GM23338 (cell line): ENCODE results near the gene RBM42. TPM values are rescaled to one million over a fixed set of nuclear protein-coding genes. Genes with fewer than 3 reads are reported as not detected.

Source experiments
- ATAC-seq: fragments of 200-7000 bp; cut with Tn5 transposase; 3 replicates; pipeline ENCODE4 v1.9.1; 2020
- DNase-seq: peaks from one replicate; pipeline ENCODE4 v3.0.0-alpha.2; 2015; ENCODE audit warnings: low spot score
- H2AFZ ChIP-seq: fragments of 200-600 bp; sonication (generic); 2 replicates; pipeline ENCODE4 v1.8.0; 2016; ENCODE audit warnings: antibody characterized with exemption, mild to moderate bottlenecking, moderate library complexity
- H3F3A ChIP-seq: fragments of 200-600 bp; sonication (generic); replicated peaks from 2 replicates; pipeline ENCODE4 v1.8.0; 2017; ENCODE audit warnings: antibody characterized with exemption, mixed run types, low read depth
- H3K27ac ChIP-seq: fragments of 200-600 bp; sonication (generic); 2 replicates; pipeline ENCODE4 v1.6.1; 2016; ENCODE audit warnings: low read depth
- H3K27me3 ChIP-seq: fragments of 200-600 bp; sonication (generic); 2 replicates; pipeline ENCODE4 v1.8.0; 2016; ENCODE audit warnings: mild to moderate bottlenecking, mixed run types, moderate library complexity; ENCODE audit not compliant: insufficient read depth
- H3K36me3 ChIP-seq: fragments of 200-600 bp; sonication (generic); 2 replicates; pipeline ENCODE4 v1.8.0; 2016; ENCODE audit warnings: mild to moderate bottlenecking; ENCODE audit not compliant: insufficient read depth
- H3K4me1 ChIP-seq: fragments of 200-600 bp; sonication (generic); 2 replicates; pipeline ENCODE4 v1.8.0; 2016; ENCODE audit warnings: mild to moderate bottlenecking, moderate library complexity; ENCODE audit not compliant: insufficient read depth
- H3K4me2 ChIP-seq: fragments of 200-600 bp; sonication (generic); 2 replicates; pipeline ENCODE4 v1.7.1; 2017; ENCODE audit warnings: mixed run types
- H3K4me3 ChIP-seq: fragments of 200-600 bp; sonication (generic); 2 replicates; pipeline ENCODE4 v1.6.1; 2016; ENCODE audit warnings: mixed run types
- H3K79me2 ChIP-seq: fragments of 200-600 bp; sonication (generic); replicated peaks from 2 replicates; pipeline ENCODE4 v1.8.0; 2017; ENCODE audit warnings: mild to moderate bottlenecking; ENCODE audit not compliant: insufficient read depth
- H3K9me2 ChIP-seq: fragments of 200-600 bp; sonication (generic); 2 replicates; pipeline ENCODE4 v1.8.0; 2017; ENCODE audit not compliant: insufficient read depth
- H4K20me1 ChIP-seq: fragments of 200-600 bp; sonication (generic); replicated peaks from 2 replicates; pipeline ENCODE4 v1.8.0; 2017; ENCODE audit warnings: mild to moderate bottlenecking; ENCODE audit not compliant: insufficient read depth
- H3K27ac Mint-ChIP-seq: 2 replicates; pipeline ENCODE4 v1.8.0; 2020; ENCODE audit warnings: inconsistent platforms, mild to moderate bottlenecking, moderate library complexity, mixed read lengths
- H3K27me3 Mint-ChIP-seq: 3 replicates; pipeline ENCODE4 v1.8.0; 2022; ENCODE audit warnings: low read depth, mild to moderate bottlenecking, moderate library complexity, mixed read lengths, inconsistent platforms; ENCODE audit not compliant: insufficient read depth, poor library complexity
- H3K36me3 Mint-ChIP-seq: 3 replicates; pipeline ENCODE4 v1.8.0; 2021; ENCODE audit warnings: low read depth, mild to moderate bottlenecking, inconsistent platforms, moderate library complexity, mixed read lengths
- H3K4me1 Mint-ChIP-seq: 3 replicates; pipeline ENCODE4 v1.8.0; 2020; ENCODE audit warnings: mild to moderate bottlenecking, inconsistent platforms, mixed read lengths
- H3K4me3 Mint-ChIP-seq: 3 replicates; pipeline ENCODE4 v1.8.0; 2021; ENCODE audit warnings: moderate library complexity, mild to moderate bottlenecking, inconsistent platforms, mixed read lengths
- H3K9me3 Mint-ChIP-seq: 3 replicates; pipeline ENCODE4 v1.8.0; 2020; ENCODE audit warnings: moderate library complexity, mild to moderate bottlenecking, inconsistent platforms, mixed read lengths
- CREB1 ChIP-seq: fragments of 250-450 bp; sonication (Bioruptor Pico); IDR thresholded peaks from 2 replicates; pipeline ENCODE4 v1.5.0; 2020; ENCODE audit warnings: low read depth, mild to moderate bottlenecking, moderate library complexity
- EZH2phosphoT487 ChIP-seq: fragments of 200-600 bp; sonication (generic); IDR thresholded peaks from one replicate; pipeline ENCODE4 v1.8.1; 2018; ENCODE audit warnings: antibody characterized with exemption; ENCODE audit not compliant: unreplicated experiment
- POLR2AphosphoS5 ChIP-seq: IDR thresholded peaks from 2 replicates; pipeline ENCODE4 v1.6.1; 2016; ENCODE audit warnings: antibody characterized with exemption, low read depth
- polyA plus RNA-seq: library from polyadenylated mRNA; unstranded; fragments of >200 nt; fragmentation: Nextera tagmentation; extraction: Ambion mirVana; gene quantifications from 2 replicates; pipeline ENCODE4 v1.2.1, GENCODE V29; 2016
- total RNA-seq: library from RNA; depleted of rRNA; stranded (reverse); fragments of >200 nt; shearing (Covaris generic); gene quantifications from 2 replicates; pipeline ENCODE4 v1.2.3, GENCODE V29; 2014
- TF ChIP-seq, protein P1 (sequence below): fragments of 250-450 bp; sonication (Bioruptor Pico); IDR thresholded peaks from 2 replicates; pipeline ENCODE4 v1.5.0; 2020; ENCODE audit warnings: mild to moderate bottlenecking, moderate library complexity
- TF ChIP-seq, protein P2 (sequence below): IDR thresholded peaks from one replicate; pipeline ENCODE4 v1.6.1; 2018; ENCODE audit warnings: antibody characterized with exemption; ENCODE audit not compliant: unreplicated experiment

RBM42 gene
- total and polyA plus RNA-seq, 2 experiments from 2014 or later: 74.7 to 82.9 TPM

DNA sequence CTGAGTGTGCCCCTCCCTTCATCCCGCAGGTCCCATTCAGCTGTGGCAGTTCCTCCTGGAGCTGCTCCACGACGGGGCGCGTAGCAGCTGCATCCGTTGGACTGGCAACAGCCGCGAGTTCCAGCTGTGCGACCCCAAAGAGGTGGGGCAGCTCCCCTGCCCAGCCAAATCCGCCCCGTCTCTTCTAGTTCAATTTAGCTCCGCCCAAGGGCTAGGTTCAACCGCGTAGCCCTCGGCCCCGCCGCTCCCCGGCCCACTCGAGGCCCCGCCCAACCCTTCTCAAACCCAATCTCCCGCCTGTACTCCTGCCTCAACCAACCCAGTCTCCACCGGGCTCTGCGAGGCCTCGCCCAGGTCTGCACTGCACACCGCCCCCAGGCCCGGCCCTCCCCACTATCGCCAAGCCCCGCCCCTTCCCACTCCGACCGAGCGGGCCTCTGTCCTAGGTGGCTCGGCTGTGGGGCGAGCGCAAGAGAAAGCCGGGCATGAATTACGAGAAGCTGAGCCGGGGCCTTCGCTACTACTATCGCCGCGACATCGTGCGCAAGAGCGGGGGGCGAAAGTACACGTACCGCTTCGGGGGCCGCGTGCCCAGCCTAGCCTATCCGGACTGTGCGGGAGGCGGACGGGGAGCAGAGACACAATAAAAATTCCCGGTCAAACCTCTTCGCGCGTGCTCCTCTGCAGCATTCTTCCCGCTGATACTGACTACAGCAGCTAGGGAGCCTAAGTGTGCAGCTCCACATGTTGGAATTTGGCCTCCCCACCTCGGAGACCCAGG lies 15.6 kb downstream of the RBM42 start:
- Histone ChIP-seq H4K20me1 (no peaks in the 10 kb centered on the region), H3K79me2 (peaks cover 10% of the 10 kb centered on the region), H3K36me3 (no peaks in the 10 kb centered on the region), H2AFZ (peak overlapping the region; percentile 93), H3K27ac (peak overlapping the region; percentile 57; the same call in 1 of the 2 replicates), H3K4me2 (peak overlapping the region; percentile 95), H3K9me2 (no peaks in the 10 kb centered on the region), H3F3A (0 out of 2 replicates have a peak, but pooled peaks cover 12% of the 10 kb centered on the region), H3K4me3 (peak overlapping the region; percentile 78), H3K4me1 (peaks cover 29% of the 10 kb centered on the region), H3K27me3 (peaks cover 27% of the 10 kb centered on the region; the same call in 1 of the 2 replicates)
- Mint-ChIP-seq H3K4me1 (peaks cover 33% of the 10 kb centered on the region), H3K27me3 (peaks cover 28% of the 10 kb centered on the region), H3K36me3 (no peaks in the 10 kb centered on the region; the same call in 2 of the 3 replicates), H3K4me3 (peak overlapping the region; percentile 83), H3K9me3 (no peaks in the 10 kb centered on the region; the same call in 2 of the 3 replicates), H3K27ac (peak overlapping the region; percentile 61; the same call in 1 of the 2 replicates)
- TF ChIP-seq CREB1: no peak
- TF ChIP-seq, protein P1, sequence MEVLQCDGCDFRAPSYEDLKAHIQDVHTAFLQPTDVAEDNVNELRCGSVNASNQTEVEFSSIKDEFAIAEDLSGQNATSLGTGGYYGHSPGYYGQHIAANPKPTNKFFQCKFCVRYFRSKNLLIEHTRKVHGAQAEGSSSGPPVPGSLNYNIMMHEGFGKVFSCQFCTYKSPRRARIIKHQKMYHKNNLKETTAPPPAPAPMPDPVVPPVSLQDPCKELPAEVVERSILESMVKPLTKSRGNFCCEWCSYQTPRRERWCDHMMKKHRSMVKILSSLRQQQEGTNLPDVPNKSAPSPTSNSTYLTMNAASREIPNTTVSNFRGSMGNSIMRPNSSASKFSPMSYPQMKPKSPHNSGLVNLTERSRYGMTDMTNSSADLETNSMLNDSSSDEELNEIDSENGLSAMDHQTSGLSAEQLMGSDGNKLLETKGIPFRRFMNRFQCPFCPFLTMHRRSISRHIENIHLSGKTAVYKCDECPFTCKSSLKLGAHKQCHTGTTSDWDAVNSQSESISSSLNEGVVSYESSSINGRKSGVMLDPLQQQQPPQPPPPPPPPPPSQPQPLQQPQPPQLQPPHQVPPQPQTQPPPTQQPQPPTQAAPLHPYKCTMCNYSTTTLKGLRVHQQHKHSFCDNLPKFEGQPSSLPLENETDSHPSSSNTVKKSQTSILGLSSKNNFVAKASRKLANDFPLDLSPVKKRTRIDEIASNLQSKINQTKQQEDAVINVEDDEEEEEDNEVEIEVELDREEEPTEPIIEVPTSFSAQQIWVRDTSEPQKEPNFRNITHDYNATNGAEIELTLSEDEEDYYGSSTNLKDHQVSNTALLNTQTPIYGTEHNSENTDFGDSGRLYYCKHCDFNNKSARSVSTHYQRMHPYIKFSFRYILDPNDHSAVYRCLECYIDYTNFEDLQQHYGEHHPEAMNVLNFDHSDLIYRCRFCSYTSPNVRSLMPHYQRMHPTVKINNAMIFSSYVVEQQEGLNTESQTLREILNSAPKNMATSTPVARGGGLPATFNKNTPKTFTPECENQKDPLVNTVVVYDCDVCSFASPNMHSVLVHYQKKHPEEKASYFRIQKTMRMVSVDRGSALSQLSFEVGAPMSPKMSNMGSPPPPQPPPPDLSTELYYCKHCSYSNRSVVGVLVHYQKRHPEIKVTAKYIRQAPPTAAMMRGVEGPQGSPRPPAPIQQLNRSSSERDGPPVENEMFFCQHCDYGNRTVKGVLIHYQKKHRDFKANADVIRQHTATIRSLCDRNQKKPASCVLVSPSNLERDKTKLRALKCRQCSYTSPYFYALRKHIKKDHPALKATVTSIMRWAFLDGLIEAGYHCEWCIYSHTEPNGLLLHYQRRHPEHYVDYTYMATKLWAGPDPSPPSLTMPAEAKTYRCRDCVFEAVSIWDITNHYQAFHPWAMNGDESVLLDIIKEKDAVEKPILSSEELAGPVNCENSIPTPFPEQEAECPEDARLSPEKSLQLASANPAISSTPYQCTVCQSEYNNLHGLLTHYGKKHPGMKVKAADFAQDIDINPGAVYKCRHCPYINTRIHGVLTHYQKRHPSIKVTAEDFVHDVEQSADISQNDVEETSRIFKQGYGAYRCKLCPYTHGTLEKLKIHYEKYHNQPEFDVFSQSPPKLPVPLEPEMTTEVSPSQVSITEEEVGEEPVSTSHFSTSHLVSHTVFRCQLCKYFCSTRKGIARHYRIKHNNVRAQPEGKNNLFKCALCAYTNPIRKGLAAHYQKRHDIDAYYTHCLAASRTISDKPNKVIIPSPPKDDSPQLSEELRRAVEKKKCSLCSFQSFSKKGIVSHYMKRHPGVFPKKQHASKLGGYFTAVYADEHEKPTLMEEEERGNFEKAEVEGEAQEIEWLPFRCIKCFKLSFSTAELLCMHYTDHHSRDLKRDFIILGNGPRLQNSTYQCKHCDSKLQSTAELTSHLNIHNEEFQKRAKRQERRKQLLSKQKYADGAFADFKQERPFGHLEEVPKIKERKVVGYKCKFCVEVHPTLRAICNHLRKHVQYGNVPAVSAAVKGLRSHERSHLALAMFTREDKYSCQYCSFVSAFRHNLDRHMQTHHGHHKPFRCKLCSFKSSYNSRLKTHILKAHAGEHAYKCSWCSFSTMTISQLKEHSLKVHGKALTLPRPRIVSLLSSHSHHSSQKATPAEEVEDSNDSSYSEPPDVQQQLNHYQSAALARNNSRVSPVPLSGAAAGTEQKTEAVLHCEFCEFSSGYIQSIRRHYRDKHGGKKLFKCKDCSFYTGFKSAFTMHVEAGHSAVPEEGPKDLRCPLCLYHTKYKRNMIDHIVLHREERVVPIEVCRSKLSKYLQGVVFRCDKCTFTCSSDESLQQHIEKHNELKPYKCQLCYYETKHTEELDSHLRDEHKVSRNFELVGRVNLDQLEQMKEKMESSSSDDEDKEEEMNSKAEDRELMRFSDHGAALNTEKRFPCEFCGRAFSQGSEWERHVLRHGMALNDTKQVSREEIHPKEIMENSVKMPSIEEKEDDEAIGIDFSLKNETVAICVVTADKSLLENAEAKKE (CRISPR knock-in tag): no peak
- TF ChIP-seq POLR2AphosphoS5: no peak
- no peak for TF ChIP-seq EZH2phosphoT487
- TF ChIP-seq, protein P2, sequence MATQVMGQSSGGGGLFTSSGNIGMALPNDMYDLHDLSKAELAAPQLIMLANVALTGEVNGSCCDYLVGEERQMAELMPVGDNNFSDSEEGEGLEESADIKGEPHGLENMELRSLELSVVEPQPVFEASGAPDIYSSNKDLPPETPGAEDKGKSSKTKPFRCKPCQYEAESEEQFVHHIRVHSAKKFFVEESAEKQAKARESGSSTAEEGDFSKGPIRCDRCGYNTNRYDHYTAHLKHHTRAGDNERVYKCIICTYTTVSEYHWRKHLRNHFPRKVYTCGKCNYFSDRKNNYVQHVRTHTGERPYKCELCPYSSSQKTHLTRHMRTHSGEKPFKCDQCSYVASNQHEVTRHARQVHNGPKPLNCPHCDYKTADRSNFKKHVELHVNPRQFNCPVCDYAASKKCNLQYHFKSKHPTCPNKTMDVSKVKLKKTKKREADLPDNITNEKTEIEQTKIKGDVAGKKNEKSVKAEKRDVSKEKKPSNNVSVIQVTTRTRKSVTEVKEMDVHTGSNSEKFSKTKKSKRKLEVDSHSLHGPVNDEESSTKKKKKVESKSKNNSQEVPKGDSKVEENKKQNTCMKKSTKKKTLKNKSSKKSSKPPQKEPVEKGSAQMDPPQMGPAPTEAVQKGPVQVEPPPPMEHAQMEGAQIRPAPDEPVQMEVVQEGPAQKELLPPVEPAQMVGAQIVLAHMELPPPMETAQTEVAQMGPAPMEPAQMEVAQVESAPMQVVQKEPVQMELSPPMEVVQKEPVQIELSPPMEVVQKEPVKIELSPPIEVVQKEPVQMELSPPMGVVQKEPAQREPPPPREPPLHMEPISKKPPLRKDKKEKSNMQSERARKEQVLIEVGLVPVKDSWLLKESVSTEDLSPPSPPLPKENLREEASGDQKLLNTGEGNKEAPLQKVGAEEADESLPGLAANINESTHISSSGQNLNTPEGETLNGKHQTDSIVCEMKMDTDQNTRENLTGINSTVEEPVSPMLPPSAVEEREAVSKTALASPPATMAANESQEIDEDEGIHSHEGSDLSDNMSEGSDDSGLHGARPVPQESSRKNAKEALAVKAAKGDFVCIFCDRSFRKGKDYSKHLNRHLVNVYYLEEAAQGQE: peak; percentile 43
- ATAC-seq (peak; percentile 76), DNase-seq (peak; percentile 98)
